Stimulated activated naive CD4-positive, alpha-beta T cell treated with Interleukin-2 at 50 U/mL for 16 hours (primary cell): ENCODE results near the gene SDHB.
"Not testable (repeated sequence)": the region's sequence is repeated elsewhere in the genome, so short reads cannot be mapped to it uniquely, and the experiment has no call there.

Experiments
- DNase-seq: peaks from one replicate; lab custom pipeline; 2025; lab: John Stamatoyannopoulos, UW

The SDHB gene

GRCh38 chr1:17075470-17076255, 21.8 kb upstream of the SDHB start:
- peak; percentile 2 for DNase-seq

GRCh38 chr1:17071794-17072193, 18.0 kb upstream of the SDHB start:
- no peak for DNase-seq

- DNase-seq, result no peak
Observed at GRCh38 chr1:17070163-17070525, 16.3 kb upstream of the SDHB start.

- no peak for DNase-seq
Observed at GRCh38 chr1:17069452-17070162, 15.8 kb upstream of the SDHB start.

- no peak for DNase-seq
Observed at GRCh38 chr1:17068789-17069188, 15.0 kb upstream of the SDHB start.

- DNase-seq, result no peak
Observed at GRCh38 chr1:17067465-17068240, 13.8 kb upstream of the SDHB start.

GRCh38 chr1:17067069-17067426, 13.2 kb upstream of the SDHB start:
- DNase-seq, result no peak

GRCh38 chr1:17066361-17067068, 12.7 kb upstream of the SDHB start:
- no peak for DNase-seq

- DNase-seq, result no peak
Observed at GRCh38 chr1:17065666-17066065, 11.8 kb upstream of the SDHB start.

- DNase-seq, result not testable (repeated sequence)
Observed at GRCh38 chr1:17062751-17063150, 8.9 kb upstream of the SDHB start.

- no peak for DNase-seq
Observed at GRCh38 chr1:17061892-17062291, 8.1 kb upstream of the SDHB start.

- DNase-seq, result no peak
Observed at GRCh38 chr1:17061486-17061885, 7.7 kb upstream of the SDHB start.

GRCh38 chr1:17060306-17060749, 6.5 kb upstream of the SDHB start:
- no peak for DNase-seq

GRCh38 chr1:17059391-17060305, 5.8 kb upstream of the SDHB start:
- DNase-seq, result peak; percentile 3

GRCh38 chr1:17056551-17056950, 2.7 kb upstream of the SDHB start:
- no peak for DNase-seq

- no peak for DNase-seq
Observed at GRCh38 chr1:17055801-17056200, 2.0 kb upstream of the SDHB start.

GRCh38 chr1:17053086-17053684, 647 bp downstream of the SDHB start:
- no peak for DNase-seq

- DNase-seq, result no peak
Observed at GRCh38 chr1:17052641-17053040, 1.2 kb downstream of the SDHB start.

GRCh38 chr1:17052038-17052437, 1.8 kb downstream of the SDHB start:
- no peak for DNase-seq

GRCh38 chr1:17047924-17048323, 5.9 kb downstream of the SDHB start:
- DNase-seq, result no peak

- no peak for DNase-seq
Observed at GRCh38 chr1:17046334-17046657, 7.5 kb downstream of the SDHB start.
